NB4 (cell line): ENCODE data around the gene IZUMO4.

ENCODE experiments used
- MAX ChIP-seq: IDR thresholded peaks from 2 replicates; pipeline ENCODE4 v1.6.1; 2011; ENCODE audit warnings: low read depth, low read length
- POLR2A ChIP-seq: IDR thresholded peaks from 2 replicates; pipeline ENCODE4 v1.6.1; 2011; ENCODE audit warnings: mild to moderate bottlenecking; ENCODE audit not compliant: insufficient read length; ENCODE audit errors: extremely low read depth
- TF ChIP-seq, protein P1 (sequence below): IDR thresholded peaks from one replicate; pipeline ENCODE4 v1.5.1; 2012; ENCODE audit warnings: low read depth, low read length

GRCh38 chr19:2070986-2071673 is 25.6 kb upstream of the IZUMO4 start:
- TF ChIP-seq, protein P1, sequence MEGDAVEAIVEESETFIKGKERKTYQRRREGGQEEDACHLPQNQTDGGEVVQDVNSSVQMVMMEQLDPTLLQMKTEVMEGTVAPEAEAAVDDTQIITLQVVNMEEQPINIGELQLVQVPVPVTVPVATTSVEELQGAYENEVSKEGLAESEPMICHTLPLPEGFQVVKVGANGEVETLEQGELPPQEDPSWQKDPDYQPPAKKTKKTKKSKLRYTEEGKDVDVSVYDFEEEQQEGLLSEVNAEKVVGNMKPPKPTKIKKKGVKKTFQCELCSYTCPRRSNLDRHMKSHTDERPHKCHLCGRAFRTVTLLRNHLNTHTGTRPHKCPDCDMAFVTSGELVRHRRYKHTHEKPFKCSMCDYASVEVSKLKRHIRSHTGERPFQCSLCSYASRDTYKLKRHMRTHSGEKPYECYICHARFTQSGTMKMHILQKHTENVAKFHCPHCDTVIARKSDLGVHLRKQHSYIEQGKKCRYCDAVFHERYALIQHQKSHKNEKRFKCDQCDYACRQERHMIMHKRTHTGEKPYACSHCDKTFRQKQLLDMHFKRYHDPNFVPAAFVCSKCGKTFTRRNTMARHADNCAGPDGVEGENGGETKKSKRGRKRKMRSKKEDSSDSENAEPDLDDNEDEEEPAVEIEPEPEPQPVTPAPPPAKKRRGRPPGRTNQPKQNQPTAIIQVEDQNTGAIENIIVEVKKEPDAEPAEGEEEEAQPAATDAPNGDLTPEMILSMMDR, result no peak
- no peak for TF ChIP-seq POLR2A
- no peak for TF ChIP-seq MAX
